Dermis blood vessel endothelial cell (primary cell): ENCODE data around the gene DNAAF6. TPM values are rescaled to one million over a fixed set of nuclear protein-coding genes. Genes with fewer than 3 reads are reported as not detected.

Experiments used
- total RNA-seq: library from RNA; depleted of rRNA; stranded (reverse); fragments of >200 nt; gene quantifications from 2 replicates; pipeline ENCODE4 v1.2.3, GENCODE V29; 2014

The DNAAF6 gene
- total RNA-seq, 1 donor from 2014 or later = not detected

Other genes starting within 250 kb of the DNAAF6 start
- gene MORC4, start 206.4 kb upstream of the DNAAF6 start, total RNA-seq = 11.1 and 14.7 TPM in 2 replicates
- 15.8 and 16.0 TPM in 2 replicates for gene RBM41, start 87.8 kb upstream of the DNAAF6 start, total RNA-seq
- 0.23 TPM in 1 of 2 replicates, not detected in the other for gene NUP62CL, start 178 bp upstream of the DNAAF6 start, total RNA-seq
- not detected in 2 replicates for gene FRMPD3, start 243.0 kb downstream of the DNAAF6 start, total RNA-seq